RWPE1 (cell line): ENCODE data around the gene SLC34A1.
A peak's percentile ranks its signal among the peaks of the same experiment; 100 is the strongest.
"Not testable (repeated sequence)": the region's sequence is repeated elsewhere in the genome, so short reads cannot be mapped to it uniquely, and the experiment has no call there.

ENCODE experiments used
- CTCF ChIA-PET: fragments of 350-600 bp; sonication (Branson Sonifier 250); formaldehyde crosslinking; extraction: SDS; loops from one replicate; lab custom pipeline; 2021; lab: Yijun Ruan, JAX
- POLR2A ChIA-PET: fragments of 400-600 bp; formaldehyde crosslinking; extraction: SDS; loops from one replicate; lab custom pipeline; 2020; ENCODE audit warnings: antibody characterized with exemption; ENCODE audit not compliant: low non-redundant PET; lab: Yijun Ruan, JAX
- DNase-seq: peaks from one replicate; pipeline ENCODE4 v3.0.0; 2012; ENCODE audit warnings: low spot score
- H3K27ac ChIP-seq: fragments of 450-650 bp; 2 replicates; pipeline ENCODE4 v1.5.1; 2017
- CTCF ChIP-seq: fragments of 450-650 bp; conservative IDR thresholded peaks from 2 replicates; pipeline ENCODE4 v1.5.1; 2017; ENCODE audit warnings: low read depth, mild to moderate bottlenecking

Gene SLC34A1

GRCh38 chr5:177414481-177414880, 30.2 kb downstream of the SLC34A1 start:
- TF ChIP-seq CTCF: no peak
- POLR2A ChIA-PET: interaction anchor here (0.9 kb wide), 1 partner anchor 10 kb away, joined by 3 read pairs; no protein-coding TSS in a partner anchor
- no peak overlapping the region for H3K27ac ChIP-seq
- DNase-seq: no peak
- CTCF ChIA-PET: interaction anchor here (1.1 to 4.4 kb wide), 2 partner anchors 11 to 40 kb away, joined by 3 to 27 read pairs; no protein-coding TSS in a partner anchor

- CTCF ChIA-PET: interaction anchor here (0.7 to 1.1 kb wide), 2 partner anchors 12 to 27 kb away, joined by 3 to 4 read pairs; no protein-coding TSS in a partner anchor
- POLR2A ChIA-PET, H3K27ac ChIP-seq, DNase-seq: not testable (repeated sequence)
Observed at GRCh38 chr5:177417081-177417480, 32.8 kb downstream of the SLC34A1 start.

- no peak overlapping the region for H3K27ac ChIP-seq
- no peak for TF ChIP-seq CTCF
- DNase-seq: no peak
- POLR2A ChIA-PET: interaction anchor here (0.6 kb wide), 1 partner anchor 10 kb away, joined by 5 read pairs; no protein-coding TSS in a partner anchor
- CTCF ChIA-PET: interaction anchor here (1.0 to 2.1 kb wide), 2 partner anchors 15 to 36 kb away, joined by 6 to 10 read pairs; no protein-coding TSS in a partner anchor
Observed at GRCh38 chr5:177419046-177419445, 34.8 kb downstream of the SLC34A1 start.

- DNase-seq, H3K27ac ChIP-seq, POLR2A ChIA-PET: not testable (repeated sequence)
- CTCF ChIA-PET: interaction anchor here (0.6 kb wide), 1 partner anchor 16 kb away, joined by 8 read pairs; no protein-coding TSS in a partner anchor
Observed at GRCh38 chr5:177420472-177420871, 36.2 kb downstream of the SLC34A1 start.

- DNase-seq: no peak
- no peak overlapping the region for H3K27ac ChIP-seq
- ChIA-PET CTCF (interaction anchor here (0.6 kb wide), 1 partner anchor 17 kb away, joined by 3 read pairs; no protein-coding TSS in a partner anchor), POLR2A (no interaction called here)
- no peak for TF ChIP-seq CTCF
Observed at GRCh38 chr5:177421062-177421798, 37.0 kb downstream of the SLC34A1 start.

GRCh38 chr5:177423671-177424070, 39.4 kb downstream of the SLC34A1 start:
- no peak for TF ChIP-seq CTCF
- DNase-seq: no peak
- H3K27ac ChIP-seq: no peak overlapping the region
- POLR2A ChIA-PET: no interaction called here
- CTCF ChIA-PET: interaction anchor here (0.6 to 9.8 kb wide), 3 partner anchors 20 to 762 kb away, joined by 3 to 100 read pairs (median 3); no protein-coding TSS in a partner anchor

- no peak for TF ChIP-seq CTCF
- ChIA-PET CTCF (interaction anchor here (9.8 kb wide), 1 partner anchor 22 kb away, joined by 100 read pairs; no protein-coding TSS in a partner anchor), POLR2A (interaction anchor here (0.7 to 2.0 kb wide), 3 partner anchors 22 to 699 kb away, joined by 3 to 11 read pairs (median 7); no protein-coding TSS in a partner anchor)
- peak overlapping the region; percentile 94 for H3K27ac ChIP-seq
- no peak for DNase-seq
Observed at GRCh38 chr5:177425196-177425800, 41.1 kb downstream of the SLC34A1 start.
